Activated naive CD4-positive, alpha-beta T cell treated with anti-CD3 and anti-CD28 coated beads, Interleukin-2, amount 50 U/mL, for 72 hours (primary cell): ENCODE measurements around the gene RFC5. TPM values are rescaled to one million over a fixed set of nuclear protein-coding genes. Genes with fewer than 3 reads are reported as not detected.
A peak's percentile ranks its signal among the peaks of the same experiment; 100 is the strongest.

ENCODE experiments used
- ATAC-seq, 2 donors: fragments of 150-1000 bp; cut with Tn5 transposase; 2 replicates each; pipeline ENCODE4 v1.10.0; 2021; ENCODE audit warnings: mild to moderate bottlenecking in 2 of 2, moderate library complexity in 2 of 2
- DNase-seq, 2 donors: peaks; one replicate each; pipeline ENCODE4 v3.0.0; 2021 to 2022; ENCODE audit warnings: low spot score in 2 of 2
- H3K27ac Mint-ChIP-seq, 2 donors: one replicate each; pipeline ENCODE4 v1.8.0; 2022; ENCODE audit warnings: mild to moderate bottlenecking in 2 of 2, mixed read lengths in 2 of 2
- H3K36me3 Mint-ChIP-seq, 2 donors: one replicate each; pipeline ENCODE4 v1.8.0; 2022; ENCODE audit warnings: mixed read lengths in 2 of 2
- H3K9me3 Mint-ChIP-seq, 2 donors: one replicate each; pipeline ENCODE4 v1.8.0; 2022; ENCODE audit warnings: mixed read lengths in 2 of 2
- total RNA-seq, 2 donors: library from RNA; stranded (reverse); gene quantifications; one replicate each; pipeline ENCODE4 v1.2.3, GENCODE V29; 2022

RFC5 gene
- total RNA-seq, 2 donors from 2014 or later, result 69.6 to 88.0 TPM

- no peaks in the 10 kb centered on the region for H3K9me3 Mint-ChIP-seq
- DNase-seq (no peak), ATAC-seq (no peak)
- H3K27ac Mint-ChIP-seq, result peak overlapping the region; percentile 90 to 95
- H3K36me3 Mint-ChIP-seq, result peaks cover 44 to 76% of the 10 kb centered on the region in 2 donors
Observed at GRCh38 chr12:118033902-118034301, 17.4 kb downstream of the RFC5 start.

- DNase-seq (no peak), ATAC-seq (peak in 1 of 2 donors; percentile 16)
- Mint-ChIP-seq H3K36me3 (peaks cover 41 to 78% of the 10 kb centered on the region in 2 donors), H3K27ac (peak overlapping the region; percentile 90 to 95), H3K9me3 (no peaks in the 10 kb centered on the region)
Observed at GRCh38 chr12:118034429-118035189, 18.1 kb downstream of the RFC5 start.

GRCh38 chr12:118035190-118036041 is 18.9 kb downstream of the RFC5 start:
- peaks cover 41 to 73% of the 10 kb centered on the region in 2 donors for H3K36me3 Mint-ChIP-seq
- ATAC-seq (peak; percentile 88 to 89), DNase-seq (no peak)
- peak overlapping the region; percentile 90 to 95 for H3K27ac Mint-ChIP-seq
- H3K9me3 Mint-ChIP-seq, result no peaks in the 10 kb centered on the region

- ATAC-seq, result no peak
- Mint-ChIP-seq H3K36me3 (peaks cover 47 to 77% of the 10 kb centered on the region in 2 donors), H3K27ac (peak overlapping the region; percentile 90 to 95), H3K9me3 (no peaks in the 10 kb centered on the region)
- no peak for DNase-seq
Observed at GRCh38 chr12:118036672-118037411, 20.3 kb downstream of the RFC5 start.

- no peaks in the 10 kb centered on the region for H3K9me3 Mint-ChIP-seq
- H3K27ac Mint-ChIP-seq, result no peak overlapping the region
- peaks cover 55 to 80% of the 10 kb centered on the region in 2 donors for H3K36me3 Mint-ChIP-seq
- no peak for DNase-seq
- ATAC-seq, result no peak
Observed at GRCh38 chr12:118038137-118038536, 21.6 kb downstream of the RFC5 start.

GRCh38 chr12:118042091-118042490 is 25.6 kb downstream of the RFC5 start:
- DNase-seq (no peak), ATAC-seq (no peak)
- Mint-ChIP-seq H3K27ac (peak overlapping the region; percentile 88 to 94), H3K9me3 (no peaks in the 10 kb centered on the region), H3K36me3 (peaks cover 20 to 65% of the 10 kb centered on the region in 2 donors)

- ATAC-seq (peak; percentile 71 to 72), DNase-seq (no peak)
- Mint-ChIP-seq H3K36me3 (peaks cover 20 to 49% of the 10 kb centered on the region in 2 donors), H3K9me3 (no peaks in the 10 kb centered on the region), H3K27ac (peak overlapping the region; percentile 88 to 99)
Observed at GRCh38 chr12:118044075-118044474, 27.6 kb downstream of the RFC5 start.

GRCh38 chr12:118044577-118044976 is 28.1 kb downstream of the RFC5 start:
- DNase-seq (no peak), ATAC-seq (peak in 1 of 2 donors; percentile 1)
- Mint-ChIP-seq H3K9me3 (no peaks in the 10 kb centered on the region), H3K36me3 (peaks cover 20 to 49% of the 10 kb centered on the region in 2 donors), H3K27ac (peak overlapping the region; percentile 88 to 99)

- Mint-ChIP-seq H3K36me3 (peaks cover 23 to 61% of the 10 kb centered on the region in 2 donors), H3K9me3 (no peaks in the 10 kb centered on the region), H3K27ac (peak overlapping the region; percentile 88 to 99)
- DNase-seq, result no peak
- no peak for ATAC-seq
Observed at GRCh38 chr12:118046430-118046829, 29.9 kb downstream of the RFC5 start.

GRCh38 chr12:118050972-118051910 is 34.7 kb downstream of the RFC5 start:
- Mint-ChIP-seq H3K36me3 (peaks cover 14 to 37% of the 10 kb centered on the region in 2 donors), H3K27ac (peak overlapping the region; percentile 81 to 88), H3K9me3 (no peaks in the 10 kb centered on the region)
- DNase-seq (no peak), ATAC-seq (peak; percentile 14 to 47)

- ATAC-seq (peak; percentile 77 to 87), DNase-seq (no peak)
- H3K9me3 Mint-ChIP-seq, result no peaks in the 10 kb centered on the region
- H3K36me3 Mint-ChIP-seq, result peaks cover 14 to 37% of the 10 kb centered on the region in 2 donors
- H3K27ac Mint-ChIP-seq, result peak overlapping the region; percentile 81 to 88
Observed at GRCh38 chr12:118052324-118053070, 36.0 kb downstream of the RFC5 start.

- ATAC-seq (no peak), DNase-seq (no peak)
- Mint-ChIP-seq H3K36me3 (peaks cover 14 to 39% of the 10 kb centered on the region in 2 donors), H3K9me3 (no peaks in the 10 kb centered on the region), H3K27ac (peak overlapping the region; percentile 75 to 81)
Observed at GRCh38 chr12:118053071-118053985, 36.8 kb downstream of the RFC5 start.

- ATAC-seq, result peak; percentile 59 to 71
- H3K36me3 Mint-ChIP-seq, result peaks cover 14 to 34% of the 10 kb centered on the region in 2 donors
- no peaks in the 10 kb centered on the region for H3K9me3 Mint-ChIP-seq
- peak in 1 of 2 donors; percentile 75 for DNase-seq
- no peak overlapping the region for H3K27ac Mint-ChIP-seq
Observed at GRCh38 chr12:118055144-118055557, 38.6 kb downstream of the RFC5 start.
